ENCODE data around the gene PEDS1.
A peak's percentile ranks its signal among the peaks of the same experiment; 100 is the strongest.

PEDS1 gene

DNA sequence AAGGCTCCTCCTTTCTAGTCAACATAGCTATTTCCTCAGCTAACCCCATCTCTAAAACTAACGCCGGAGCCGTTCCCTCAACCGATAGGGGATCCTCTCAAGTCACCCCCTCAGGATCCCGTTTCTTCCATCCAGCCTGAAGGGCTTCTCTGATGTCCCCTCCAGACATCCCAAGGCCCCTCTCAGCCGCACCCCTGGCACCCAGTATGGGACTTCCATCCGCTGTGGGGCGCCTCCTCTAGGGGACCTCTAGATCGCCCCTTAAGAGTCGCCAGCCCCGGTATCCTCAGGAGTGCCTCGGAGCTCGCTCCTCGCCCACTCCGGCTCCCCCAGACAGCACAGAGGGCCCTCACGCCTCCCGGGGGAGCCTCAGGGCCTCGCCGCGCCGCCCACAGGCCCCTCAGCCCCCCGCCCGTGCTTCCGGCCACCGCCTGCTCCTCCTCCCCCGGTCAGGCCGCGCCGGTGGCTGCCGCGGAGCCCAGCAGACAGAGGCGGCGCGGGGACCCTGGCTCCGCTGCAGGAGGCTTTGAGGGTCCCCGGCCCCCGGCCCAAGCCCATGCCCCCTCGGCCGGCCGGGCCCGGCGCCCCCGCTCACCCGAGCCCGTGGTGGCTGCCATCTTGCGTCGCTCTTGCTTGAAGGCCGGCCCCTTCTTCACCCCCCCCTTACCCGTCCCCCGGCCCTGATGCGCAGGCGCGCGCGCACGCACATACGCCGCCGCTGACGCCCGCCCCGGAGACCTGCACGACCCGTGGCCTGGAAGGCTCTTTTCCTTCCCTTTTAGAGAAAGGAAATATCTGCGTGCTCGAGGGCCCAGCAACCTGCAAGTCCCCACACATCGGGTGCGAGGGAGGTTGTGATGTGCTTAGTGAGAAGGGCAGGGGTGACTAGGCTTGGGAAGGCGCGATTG lies 40.8 kb downstream of the PEDS1 start, which contains the start of gene UBE2V1:
UBE2V1 (minus strand) TSS at position 639 of the 908 bp plus-strand sequence; CDS start at position 617, 22 bp downstream.
- DNase-seq (ENCODE audit: low spot score) (peak; percentile 98), ATAC-seq (ENCODE audit: low read depth) (peak; percentile 68)
- H3K27ac ChIP-seq (ENCODE audit: poor library complexity, severe bottlenecking): peak within 1 kb of the TSS; percentile 81
- H3K4me1 ChIP-seq (ENCODE audit: insufficient read depth, poor library complexity, severe bottlenecking): peaks cover 35% of the 10 kb centered on the region
- H3K9me3 ChIP-seq (ENCODE audit: severe bottlenecking): no peaks in the 10 kb centered on the region
- peaks cover 25% of the 10 kb centered on the region for H3K36me3 ChIP-seq (ENCODE audit: low read depth)
- TF ChIP-seq, protein P1, sequence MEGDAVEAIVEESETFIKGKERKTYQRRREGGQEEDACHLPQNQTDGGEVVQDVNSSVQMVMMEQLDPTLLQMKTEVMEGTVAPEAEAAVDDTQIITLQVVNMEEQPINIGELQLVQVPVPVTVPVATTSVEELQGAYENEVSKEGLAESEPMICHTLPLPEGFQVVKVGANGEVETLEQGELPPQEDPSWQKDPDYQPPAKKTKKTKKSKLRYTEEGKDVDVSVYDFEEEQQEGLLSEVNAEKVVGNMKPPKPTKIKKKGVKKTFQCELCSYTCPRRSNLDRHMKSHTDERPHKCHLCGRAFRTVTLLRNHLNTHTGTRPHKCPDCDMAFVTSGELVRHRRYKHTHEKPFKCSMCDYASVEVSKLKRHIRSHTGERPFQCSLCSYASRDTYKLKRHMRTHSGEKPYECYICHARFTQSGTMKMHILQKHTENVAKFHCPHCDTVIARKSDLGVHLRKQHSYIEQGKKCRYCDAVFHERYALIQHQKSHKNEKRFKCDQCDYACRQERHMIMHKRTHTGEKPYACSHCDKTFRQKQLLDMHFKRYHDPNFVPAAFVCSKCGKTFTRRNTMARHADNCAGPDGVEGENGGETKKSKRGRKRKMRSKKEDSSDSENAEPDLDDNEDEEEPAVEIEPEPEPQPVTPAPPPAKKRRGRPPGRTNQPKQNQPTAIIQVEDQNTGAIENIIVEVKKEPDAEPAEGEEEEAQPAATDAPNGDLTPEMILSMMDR (IDR thresholded peaks at IDR 0.05; ENCODE audit: poor library complexity, severe bottlenecking): peak; percentile 87
- peak within 1 kb of the TSS; percentile 99 for H3K4me3 ChIP-seq (ENCODE audit: severe bottlenecking)
- H3K27me3 ChIP-seq (ENCODE audit: insufficient read depth, poor library complexity, severe bottlenecking): no peaks in the 10 kb centered on the region

GRCh38 chr20:50111829-50112495 lies 41.6 kb downstream of the PEDS1 start:
- H3K27me3 ChIP-seq (ENCODE audit: insufficient read depth, poor library complexity, severe bottlenecking): no peaks in the 10 kb centered on the region
- DNase-seq (ENCODE audit: low spot score) (peak; percentile 71), ATAC-seq (ENCODE audit: low read depth) (no peak)
- no peaks in the 10 kb centered on the region for H3K9me3 ChIP-seq (ENCODE audit: severe bottlenecking)
- TF ChIP-seq, protein P1 (IDR thresholded peaks at IDR 0.05; ENCODE audit: poor library complexity, severe bottlenecking): no peak
- peak overlapping the region; percentile 99 for H3K4me3 ChIP-seq (ENCODE audit: severe bottlenecking)
- H3K4me1 ChIP-seq (ENCODE audit: insufficient read depth, poor library complexity, severe bottlenecking): peaks cover 35% of the 10 kb centered on the region
- peaks cover 32% of the 10 kb centered on the region for H3K36me3 ChIP-seq (ENCODE audit: low read depth)
- H3K27ac ChIP-seq (ENCODE audit: poor library complexity, severe bottlenecking): peak overlapping the region; percentile 81

GRCh38 chr20:50111120-50111828 lies 42.2 kb downstream of the PEDS1 start:
- H3K4me3 ChIP-seq (ENCODE audit: severe bottlenecking): peak overlapping the region; percentile 99
- TF ChIP-seq, protein P1 (IDR thresholded peaks at IDR 0.05; ENCODE audit: poor library complexity, severe bottlenecking): no peak
- no peaks in the 10 kb centered on the region for H3K9me3 ChIP-seq (ENCODE audit: severe bottlenecking)
- DNase-seq (ENCODE audit: low spot score) (peak; percentile 81), ATAC-seq (ENCODE audit: low read depth) (peak; percentile 60)
- peaks cover 35% of the 10 kb centered on the region for H3K36me3 ChIP-seq (ENCODE audit: low read depth)
- H3K27me3 ChIP-seq (ENCODE audit: insufficient read depth, poor library complexity, severe bottlenecking): no peaks in the 10 kb centered on the region
- H3K27ac ChIP-seq (ENCODE audit: poor library complexity, severe bottlenecking): peak overlapping the region; percentile 81
- peaks cover 34% of the 10 kb centered on the region for H3K4me1 ChIP-seq (ENCODE audit: insufficient read depth, poor library complexity, severe bottlenecking)

GRCh38 chr20:50110141-50111047 lies 43.1 kb downstream of the PEDS1 start:
- Histone ChIP-seq H3K9me3 (ENCODE audit: severe bottlenecking) (no peaks in the 10 kb centered on the region), H3K36me3 (ENCODE audit: low read depth) (peaks cover 39% of the 10 kb centered on the region), H3K27me3 (ENCODE audit: insufficient read depth, poor library complexity, severe bottlenecking) (no peaks in the 10 kb centered on the region), H3K4me3 (ENCODE audit: severe bottlenecking) (no peak overlapping the region), H3K27ac (ENCODE audit: poor library complexity, severe bottlenecking) (peak overlapping the region; percentile 81), H3K4me1 (ENCODE audit: insufficient read depth, poor library complexity, severe bottlenecking) (peaks cover 31% of the 10 kb centered on the region)
- TF ChIP-seq, protein P1 (IDR thresholded peaks at IDR 0.05; ENCODE audit: poor library complexity, severe bottlenecking): no peak
- DNase-seq (ENCODE audit: low spot score) (peak; percentile 78), ATAC-seq (ENCODE audit: low read depth) (peak; percentile 46)
